HG02884 (cell line): ENCODE results near the gene INVS.

Experiments used
- ATAC-seq: cut with Tn5 transposase; IDR thresholded peaks from one replicate; pipeline ENCODE4 v1.9.1; 2021; ENCODE audit warnings: mild to moderate bottlenecking, moderate library complexity; ENCODE audit not compliant: unreplicated experiment

INVS gene

DNA sequence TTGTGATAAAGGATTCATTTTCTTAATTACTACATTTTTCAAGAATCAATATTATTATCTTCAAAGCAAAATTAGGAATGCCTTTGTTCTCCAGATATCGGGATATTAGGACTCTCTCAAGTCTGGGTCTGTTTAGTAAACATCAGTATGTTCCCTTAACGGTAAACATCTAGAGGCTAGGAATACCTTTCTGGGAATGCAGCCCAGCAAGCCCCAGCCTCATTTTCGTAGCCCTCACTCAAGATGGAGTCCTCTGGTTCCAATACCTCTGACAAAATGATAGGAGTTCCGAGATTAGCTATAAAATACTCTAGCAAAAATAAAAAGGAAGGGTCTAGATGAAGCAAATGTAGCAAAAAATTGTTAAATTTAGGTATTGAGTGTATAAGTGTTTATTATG, 169.2 kb downstream of the INVS start:
- ATAC-seq = no peak

DNA sequence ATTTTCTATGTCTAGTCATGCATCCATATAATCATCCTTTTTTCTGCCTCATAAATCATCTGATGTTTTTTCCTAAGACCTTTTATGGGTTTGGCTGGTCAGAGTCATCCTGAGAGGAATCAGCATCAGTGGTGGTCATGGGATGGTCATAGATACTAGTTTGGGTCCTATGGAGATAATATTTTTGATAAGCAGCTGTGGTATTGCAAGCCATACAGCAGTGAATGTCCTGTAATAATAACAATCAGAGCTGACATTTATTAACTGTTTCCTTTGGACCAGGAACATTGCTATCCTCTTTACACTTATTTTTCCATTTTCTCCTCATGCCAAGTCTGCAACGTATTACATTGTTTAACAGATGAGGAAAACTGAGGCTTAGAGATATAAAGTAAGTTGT, 170.6 kb downstream of the INVS start:
- no peak for ATAC-seq

DNA sequence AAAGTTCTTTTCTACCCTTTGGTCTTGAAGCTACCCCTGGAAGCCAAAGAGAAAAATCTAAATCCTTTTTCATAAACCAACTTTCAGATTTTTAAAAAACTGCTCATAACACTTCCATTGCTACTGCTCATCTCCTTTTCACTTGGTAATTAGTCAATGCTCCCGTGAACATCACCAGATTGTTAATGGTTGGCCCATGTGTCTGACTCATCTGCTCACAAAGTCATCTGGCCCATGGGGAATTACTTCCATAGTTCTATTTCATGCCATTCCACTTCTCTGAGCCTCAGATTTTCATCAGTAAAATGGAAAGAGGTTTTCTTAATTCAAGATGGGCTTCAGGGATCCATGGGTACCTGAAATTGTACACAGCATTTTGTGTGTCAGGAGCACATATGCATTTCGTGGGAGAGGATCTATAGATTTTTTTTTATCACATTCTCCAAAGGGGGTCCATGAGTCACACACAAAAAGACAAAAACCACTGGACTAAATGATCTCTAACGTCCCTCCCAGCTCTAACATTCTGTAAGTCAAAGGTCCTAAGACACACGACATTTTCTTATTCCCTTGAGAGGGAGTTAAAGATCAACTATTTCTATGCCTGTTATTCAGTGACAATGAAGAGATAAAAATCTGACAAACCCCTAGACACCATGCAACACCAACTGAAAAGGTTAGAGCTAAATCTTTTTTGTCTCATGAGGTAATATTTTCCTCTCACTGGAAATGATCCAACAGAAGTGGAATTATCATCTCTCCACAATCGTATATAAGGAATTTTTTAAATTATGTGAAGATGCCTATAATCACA, 178.3 kb downstream of the INVS start:
- ATAC-seq = no peak

DNA sequence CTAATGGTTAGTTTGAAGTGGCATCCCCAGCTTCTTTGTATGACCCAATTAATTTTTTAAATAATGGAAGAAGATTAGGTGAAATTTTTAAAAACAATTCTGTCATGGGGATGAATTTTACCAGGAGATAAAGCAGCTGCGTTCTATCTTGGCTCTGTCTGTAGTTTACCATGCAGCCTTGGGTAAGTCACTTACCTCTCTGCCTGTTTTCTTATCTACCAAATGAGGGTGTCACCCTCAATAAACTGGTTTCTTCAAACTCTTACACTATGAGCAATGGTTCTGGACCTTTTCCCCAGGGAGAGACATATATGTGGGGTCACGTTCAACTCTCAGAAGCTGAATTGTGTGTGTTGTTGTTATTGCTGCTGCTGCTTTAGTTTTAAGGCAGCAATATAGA, 182.0 kb downstream of the INVS start:
- ATAC-seq = no peak

DNA sequence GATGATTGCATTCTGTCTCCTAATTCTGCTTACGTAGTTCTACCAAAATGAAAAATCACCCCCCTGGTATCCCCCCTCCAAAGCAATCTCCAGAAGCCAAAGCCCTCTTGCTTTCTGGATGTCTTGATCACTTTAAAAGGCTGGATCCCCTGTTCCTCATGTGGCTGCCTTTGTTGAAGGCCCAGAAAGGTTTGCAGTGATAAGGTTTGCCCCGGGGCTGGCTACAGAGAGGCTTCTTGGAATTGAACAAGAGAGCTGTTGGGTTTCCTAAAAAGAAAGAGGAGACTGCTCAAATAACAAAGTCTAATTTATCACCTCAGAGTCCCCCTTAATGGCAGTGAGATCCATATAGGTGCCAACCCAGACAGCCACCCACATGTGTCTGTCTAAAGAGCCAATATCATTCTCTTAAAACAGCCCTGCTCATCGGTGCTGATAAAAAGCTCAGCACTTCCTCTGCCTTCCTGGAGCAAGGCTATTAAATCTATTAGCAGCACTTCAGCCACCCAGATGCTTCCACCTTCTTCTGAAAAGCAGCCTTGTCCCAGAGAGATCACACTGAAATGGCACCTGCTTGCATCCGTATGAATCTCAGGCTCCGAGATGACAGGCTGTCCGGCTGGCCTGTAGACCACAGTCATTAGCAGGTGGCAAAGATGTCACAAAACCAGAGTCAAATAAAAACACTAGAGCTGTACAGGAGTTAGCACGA, 182.8 kb downstream of the INVS start:
- no peak for ATAC-seq

DNA sequence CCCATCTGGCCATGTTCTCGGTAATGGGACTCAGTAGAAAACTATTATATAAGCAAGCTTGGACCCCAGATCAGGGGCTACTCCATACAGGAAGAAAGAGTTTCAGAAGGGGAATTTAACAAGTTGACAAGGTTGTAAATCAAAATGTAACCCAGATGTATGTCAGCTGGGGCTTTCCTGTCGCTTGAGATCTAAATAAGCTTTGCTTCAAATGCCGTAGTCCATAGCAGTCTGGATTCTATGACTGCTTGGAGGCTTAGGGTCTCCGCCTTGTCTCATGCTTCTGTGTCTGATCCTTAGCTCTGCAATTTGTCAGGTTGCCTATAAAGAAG, 183.3 kb downstream of the INVS start:
- no peak for ATAC-seq

DNA sequence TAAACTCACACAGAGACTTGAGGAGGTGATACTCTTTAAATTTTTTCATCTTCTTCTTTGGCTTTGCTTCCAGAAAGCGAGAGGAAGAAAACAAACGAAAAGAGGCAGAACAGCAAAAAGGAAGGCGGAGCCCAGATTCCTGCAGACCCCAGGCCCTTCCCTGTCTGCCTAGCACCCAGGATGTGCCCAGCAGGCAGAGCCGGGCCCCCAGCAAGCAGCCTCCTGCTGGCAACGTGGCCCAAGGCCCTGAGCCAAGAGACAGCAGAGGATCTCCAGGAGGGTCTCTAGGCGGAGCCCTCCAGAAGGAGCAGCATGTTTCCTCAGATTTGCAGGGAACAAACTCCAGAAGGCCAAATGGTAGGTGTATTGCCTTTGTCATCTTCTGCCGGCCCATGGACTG, 185.2 kb downstream of the INVS start:
- no peak for ATAC-seq

DNA sequence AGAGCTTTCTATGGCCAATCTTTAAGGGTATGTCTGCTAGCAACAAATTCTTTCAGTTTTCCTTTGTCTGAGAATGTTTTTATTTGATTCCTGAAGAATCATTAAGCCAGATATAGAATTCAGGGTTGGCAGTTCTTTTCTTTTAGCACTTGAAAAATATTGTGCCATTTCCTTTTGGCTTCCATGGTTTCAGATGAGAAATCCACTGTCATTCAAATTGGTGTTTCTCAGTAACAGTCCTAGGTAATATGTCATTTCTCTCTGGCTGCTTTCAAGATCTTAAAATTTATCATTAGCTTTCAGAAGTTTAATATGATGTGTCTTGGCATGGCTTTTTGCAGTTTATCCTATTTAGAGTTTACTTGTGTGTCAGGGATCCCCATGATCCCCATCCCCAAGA, 186.0 kb downstream of the INVS start:
- no peak for ATAC-seq

DNA sequence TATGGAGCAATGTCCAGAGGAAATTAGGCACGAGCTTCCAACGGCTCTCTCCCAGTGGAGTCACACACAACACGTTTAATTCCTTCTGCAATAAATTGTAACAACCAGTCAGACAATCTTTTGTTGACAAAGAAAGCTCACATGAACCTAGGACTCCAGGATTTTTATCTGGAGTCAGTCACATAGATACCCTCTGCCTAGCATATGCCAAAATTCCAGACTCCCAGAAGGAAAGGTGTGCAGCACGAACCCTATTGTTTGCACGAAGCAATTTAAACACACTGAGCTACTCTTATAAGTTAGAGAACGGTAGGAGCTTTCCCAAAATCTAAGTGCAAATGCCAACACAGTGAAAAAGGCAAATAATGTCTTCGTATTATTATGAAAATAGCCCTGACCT, 186.6 kb downstream of the INVS start:
- ATAC-seq = no peak

DNA sequence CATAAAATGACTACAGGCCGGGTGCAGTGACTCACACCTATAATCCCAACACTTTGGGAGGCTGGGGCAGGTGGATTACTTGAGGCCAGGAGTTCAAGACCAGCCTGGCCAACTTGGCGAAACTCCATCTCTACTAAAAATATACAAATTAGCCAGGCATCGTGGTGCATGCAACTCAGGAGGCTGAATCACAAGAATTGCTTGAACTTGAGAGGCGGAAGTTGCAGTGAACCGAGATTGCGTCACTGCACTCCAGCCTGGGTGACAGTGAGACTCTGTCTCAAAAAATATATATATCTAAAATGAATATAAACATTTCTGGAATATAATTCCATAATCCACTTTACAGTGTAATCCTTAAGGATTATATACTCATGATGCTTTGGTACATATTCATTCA, 187.2 kb downstream of the INVS start:
- ATAC-seq = no peak

DNA sequence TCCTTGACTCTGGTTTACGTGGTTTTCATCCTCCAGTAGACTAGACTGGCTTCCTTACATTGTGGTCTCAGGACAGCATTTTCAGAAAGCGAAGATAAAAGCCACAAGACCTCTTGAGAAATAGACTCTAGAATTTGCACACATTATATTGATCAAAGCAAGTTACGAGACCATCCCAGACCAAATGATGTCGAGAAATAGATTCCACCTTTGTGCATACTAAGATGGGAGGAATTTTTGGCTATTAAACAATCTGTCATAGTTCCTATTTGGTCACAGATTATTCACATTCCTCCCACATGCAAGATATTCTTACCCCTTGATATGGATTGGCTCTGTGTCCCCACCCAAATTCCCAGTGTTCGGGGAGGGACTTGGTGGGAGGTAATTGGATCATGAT, 188.1 kb downstream of the INVS start:
- no peak for ATAC-seq

DNA sequence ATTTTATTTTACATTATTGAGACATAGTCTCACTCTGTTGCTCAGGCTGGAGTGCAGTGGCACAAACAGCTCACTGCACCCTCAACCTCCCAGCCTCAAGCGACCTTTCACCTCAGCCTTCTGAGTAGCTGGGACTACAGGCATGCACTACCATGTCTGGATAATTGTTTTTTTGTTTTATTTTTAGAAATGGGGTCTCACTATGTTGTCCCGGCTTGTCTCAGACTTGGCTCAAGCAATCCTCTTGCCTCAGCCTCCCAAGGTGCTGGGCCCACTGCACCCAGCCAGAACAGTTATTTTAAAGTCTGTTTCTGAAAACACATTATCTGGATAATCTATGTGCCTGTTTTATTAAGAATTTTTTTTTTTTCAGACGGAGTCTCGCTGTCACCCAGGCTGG, 191.7 kb downstream of the INVS start:
- no peak for ATAC-seq

DNA sequence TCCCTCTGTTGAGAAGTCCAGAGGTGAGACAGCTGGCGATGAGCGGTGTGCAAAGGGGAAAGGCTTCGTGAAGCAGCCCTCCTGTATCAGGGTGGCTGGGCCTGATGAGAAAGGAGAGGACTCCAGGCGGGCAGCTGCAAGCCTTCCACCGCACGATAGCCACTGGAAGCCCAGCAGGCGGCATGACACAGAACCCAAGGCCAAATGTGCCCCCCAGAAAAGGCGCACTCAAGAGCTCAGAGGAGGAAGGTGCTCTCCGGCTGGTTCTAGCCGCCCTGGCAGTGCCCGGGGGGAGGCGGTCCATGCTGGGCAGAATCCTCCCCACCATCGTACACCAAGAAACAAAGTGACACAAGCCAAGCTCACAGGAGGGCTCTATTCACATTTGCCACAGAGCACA, 193.4 kb downstream of the INVS start:
- no peak for ATAC-seq

DNA sequence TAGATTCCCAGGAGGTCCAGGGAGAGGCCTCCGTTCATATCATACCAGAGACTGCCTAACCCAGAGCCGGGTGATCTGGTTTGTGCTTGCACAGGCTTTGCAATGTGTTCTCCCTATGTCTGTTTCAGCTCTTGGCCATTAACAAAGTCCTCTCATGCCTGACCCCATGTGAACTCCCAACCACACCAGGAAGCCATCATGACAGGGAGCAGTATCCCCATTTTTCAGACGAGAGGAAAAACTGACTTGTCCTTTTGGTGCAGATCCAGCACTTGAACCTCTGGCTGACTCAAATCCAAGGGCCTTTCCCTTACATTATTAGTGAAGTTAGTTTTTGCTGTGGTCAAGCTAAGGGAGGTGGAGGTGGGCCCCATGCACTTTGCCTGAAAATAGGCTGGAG, 195.3 kb downstream of the INVS start:
- no peak for ATAC-seq

DNA sequence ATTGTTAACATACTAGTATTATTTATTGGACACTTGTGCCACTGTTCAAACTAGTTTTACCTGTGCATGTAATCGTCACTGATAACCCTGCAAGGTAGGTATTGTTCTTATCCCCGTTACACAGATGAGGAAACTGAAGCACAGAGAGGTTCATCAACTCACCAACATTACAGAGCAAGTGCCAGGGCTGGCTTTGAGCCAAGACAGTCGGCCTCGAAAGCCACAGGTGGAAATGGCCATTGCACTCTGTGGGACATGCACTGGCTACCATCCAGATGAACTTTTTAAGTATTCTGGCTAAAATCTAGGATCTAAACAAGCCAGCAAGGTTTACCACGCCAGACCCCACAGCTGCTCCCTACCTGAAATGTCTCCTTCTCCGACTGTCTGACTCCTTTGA, 195.8 kb downstream of the INVS start:
- no peak for ATAC-seq

DNA sequence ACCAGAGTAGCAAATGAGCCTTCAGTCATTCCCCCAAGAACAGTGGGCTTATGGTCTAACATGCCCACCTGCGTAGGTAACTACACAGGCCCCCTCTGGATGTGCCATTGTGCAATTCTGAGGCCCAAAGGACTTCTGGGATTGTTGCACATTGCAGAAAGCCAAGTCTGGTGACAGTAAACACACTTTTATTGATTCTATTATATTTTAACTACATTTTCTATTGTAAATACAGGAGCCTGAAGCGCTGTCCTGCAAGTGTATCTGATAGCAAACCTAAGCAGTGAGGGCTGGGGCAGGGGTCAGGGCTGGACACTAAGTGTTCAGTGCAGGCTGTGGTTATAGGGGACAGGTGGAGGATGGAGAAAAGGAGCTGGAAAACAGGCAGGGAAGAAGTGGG, 196.2 kb downstream of the INVS start:
- ATAC-seq = no peak

DNA sequence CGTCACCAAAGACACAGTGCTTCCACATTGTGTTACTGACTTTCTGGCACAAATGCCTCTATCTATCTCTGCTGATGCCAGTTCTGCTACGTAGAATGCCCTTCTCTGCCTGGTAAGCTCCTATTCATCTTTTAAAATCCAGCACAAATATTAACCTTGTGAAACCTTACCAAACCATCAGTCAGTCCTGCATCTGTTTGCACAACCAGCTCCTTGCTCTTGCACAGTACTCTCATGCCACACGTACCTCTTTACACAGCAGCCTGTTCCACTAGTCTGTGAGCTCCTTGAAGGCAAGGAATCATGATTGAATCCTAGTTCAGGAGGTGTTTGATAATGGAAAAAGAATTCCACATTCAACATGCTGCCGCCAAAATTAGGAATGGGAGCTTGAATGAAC, 197.4 kb downstream of the INVS start:
- ATAC-seq = no peak

DNA sequence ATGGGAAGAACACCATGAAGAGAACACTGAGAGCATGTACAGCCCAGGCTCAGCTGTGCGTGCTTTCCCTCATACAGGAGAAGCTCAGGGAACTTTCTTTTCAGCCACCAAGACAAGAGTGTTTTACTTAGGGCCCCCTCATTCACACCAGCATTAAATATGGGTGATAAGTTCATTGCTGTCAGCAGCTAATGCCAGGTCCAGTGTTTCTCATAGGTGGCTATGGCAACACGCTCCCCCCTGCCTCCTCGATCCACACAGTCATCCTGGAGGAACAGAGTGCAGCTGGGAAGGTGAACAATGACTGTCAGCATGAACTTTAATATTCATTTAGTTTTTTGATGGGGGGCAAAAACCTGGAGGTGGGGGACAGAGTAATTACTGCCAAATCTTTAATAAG, 199.3 kb downstream of the INVS start:
- ATAC-seq = no peak

DNA sequence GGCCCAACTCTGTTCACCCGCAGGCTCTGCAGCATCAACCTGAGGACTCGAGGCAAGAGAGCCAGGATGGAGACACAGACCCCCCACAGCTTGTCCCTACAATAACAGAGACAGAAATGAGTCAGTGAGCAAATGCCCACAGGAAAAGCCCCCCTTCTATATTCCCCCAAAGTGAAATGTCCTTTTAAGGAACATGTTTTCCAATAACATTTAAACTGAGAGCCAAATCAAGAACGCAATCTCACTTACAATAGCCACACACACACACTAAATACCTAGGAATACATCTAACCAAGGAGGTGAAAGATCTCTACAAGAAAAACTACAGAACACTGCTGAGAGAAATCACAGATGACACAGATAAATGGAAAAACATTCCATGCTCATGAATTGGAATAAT, 204.7 kb downstream of the INVS start:
- ATAC-seq = no peak

DNA sequence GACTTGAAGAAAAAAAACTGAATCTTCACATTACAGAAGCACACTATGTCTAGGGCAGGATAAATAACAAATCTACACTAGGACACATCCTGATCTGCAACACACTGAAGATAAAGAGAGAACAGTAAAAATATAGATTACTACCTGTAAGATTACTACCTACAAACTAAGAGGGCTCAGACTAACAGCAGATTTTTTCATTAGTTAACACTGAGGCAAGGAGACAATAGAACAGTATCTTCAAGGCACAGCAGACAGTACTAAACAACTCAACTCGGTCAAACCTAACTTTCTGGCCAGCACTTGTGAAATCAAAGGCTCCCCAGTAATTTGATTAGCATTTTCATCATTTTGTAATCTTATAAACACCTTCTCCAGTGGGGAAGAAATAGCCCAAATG, 207.2 kb downstream of the INVS start:
- no peak for ATAC-seq

DNA sequence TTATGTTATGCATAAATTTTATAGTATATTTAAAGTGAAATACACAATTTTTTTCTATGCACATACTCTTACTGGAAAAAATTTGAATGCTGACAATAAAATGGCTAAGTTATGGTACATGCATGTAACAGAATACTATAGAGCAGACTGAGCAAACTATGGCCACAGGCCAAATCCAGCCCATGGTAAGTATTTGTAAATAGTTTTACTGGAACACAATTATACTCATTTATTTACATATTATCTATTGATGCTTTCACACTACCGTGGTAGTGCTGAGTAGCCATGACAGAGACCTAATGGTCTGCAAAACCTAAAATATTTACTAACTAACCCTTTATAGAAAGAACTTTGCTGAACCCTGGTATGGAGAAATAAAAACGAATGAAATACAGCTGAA, 208.0 kb downstream of the INVS start:
- no peak for ATAC-seq

DNA sequence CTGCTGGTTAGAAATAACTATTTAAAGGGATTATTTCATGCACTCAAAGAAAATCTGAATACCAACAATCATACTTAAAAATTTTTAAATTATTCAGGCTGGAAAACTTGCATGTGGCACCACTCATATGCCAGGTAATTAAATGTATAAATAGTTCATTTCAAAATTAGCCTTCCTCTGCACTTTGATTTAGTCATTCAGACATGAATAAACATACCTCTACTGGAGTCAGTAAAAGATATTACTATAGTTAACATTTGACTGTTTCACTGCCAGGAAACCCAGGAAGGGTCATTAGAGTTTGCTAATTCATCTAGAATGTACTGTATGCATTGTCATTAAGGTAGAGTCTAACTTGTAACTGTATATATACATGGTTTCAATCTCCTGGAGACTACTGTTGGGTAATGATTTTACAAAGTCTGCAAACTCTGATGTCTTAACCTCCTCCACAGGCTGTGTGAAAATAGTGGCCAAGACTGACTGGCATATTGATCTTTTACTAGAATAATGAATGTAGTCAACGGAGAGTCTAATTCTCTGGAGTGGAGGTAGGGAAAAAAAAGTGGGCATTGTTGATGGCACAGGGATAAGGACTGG, 210.0 kb downstream of the INVS start:
- no peak for ATAC-seq
